Fibroblast of lung (primary cell): ENCODE data around the gene TPRKB.

Experiments used
- EZH2 ChIP-seq: IDR thresholded peaks from 2 replicates; pipeline ENCODE4 v1.5.1; 2012; ENCODE audit warnings: low read length, control low read depth, mild to moderate bottlenecking; ENCODE audit errors: missing control alignments
- TF ChIP-seq, protein P1 (sequence below), 2 donors: IDR thresholded peaks in 1 of 2; conservative IDR thresholded peaks in 1 of 2; 1 replicate in 1 of 2; 2 replicates in 1 of 2; pipeline ENCODE4 v1.5.1; 2011 to 2012; ENCODE audit warnings: low read length in 2 of 2, control low read depth in 1 of 2, inconsistent platforms in 1 of 2, low read depth in 1 of 2, mild to moderate bottlenecking in 1 of 2

DNA sequence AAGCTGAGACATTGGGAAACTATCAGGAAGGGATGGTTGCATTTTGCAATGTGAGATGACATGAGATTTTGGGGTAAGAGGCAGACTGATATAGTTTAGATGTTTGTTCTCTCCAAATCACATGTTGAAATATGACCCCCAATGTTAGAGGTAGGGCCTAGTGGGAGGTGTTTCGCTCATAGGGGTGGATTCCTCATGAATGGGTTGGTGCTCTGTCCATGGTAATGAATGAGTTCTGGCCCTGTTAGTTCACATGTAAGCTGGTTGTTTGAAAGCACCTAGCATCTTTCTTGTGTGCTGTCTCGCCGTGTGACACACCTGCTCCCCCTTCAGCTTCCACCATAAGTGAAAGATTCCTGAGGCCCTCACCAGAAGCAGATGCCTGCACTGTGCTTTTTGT is 37.7 kb downstream of the TPRKB start:
- TF ChIP-seq, protein P1, sequence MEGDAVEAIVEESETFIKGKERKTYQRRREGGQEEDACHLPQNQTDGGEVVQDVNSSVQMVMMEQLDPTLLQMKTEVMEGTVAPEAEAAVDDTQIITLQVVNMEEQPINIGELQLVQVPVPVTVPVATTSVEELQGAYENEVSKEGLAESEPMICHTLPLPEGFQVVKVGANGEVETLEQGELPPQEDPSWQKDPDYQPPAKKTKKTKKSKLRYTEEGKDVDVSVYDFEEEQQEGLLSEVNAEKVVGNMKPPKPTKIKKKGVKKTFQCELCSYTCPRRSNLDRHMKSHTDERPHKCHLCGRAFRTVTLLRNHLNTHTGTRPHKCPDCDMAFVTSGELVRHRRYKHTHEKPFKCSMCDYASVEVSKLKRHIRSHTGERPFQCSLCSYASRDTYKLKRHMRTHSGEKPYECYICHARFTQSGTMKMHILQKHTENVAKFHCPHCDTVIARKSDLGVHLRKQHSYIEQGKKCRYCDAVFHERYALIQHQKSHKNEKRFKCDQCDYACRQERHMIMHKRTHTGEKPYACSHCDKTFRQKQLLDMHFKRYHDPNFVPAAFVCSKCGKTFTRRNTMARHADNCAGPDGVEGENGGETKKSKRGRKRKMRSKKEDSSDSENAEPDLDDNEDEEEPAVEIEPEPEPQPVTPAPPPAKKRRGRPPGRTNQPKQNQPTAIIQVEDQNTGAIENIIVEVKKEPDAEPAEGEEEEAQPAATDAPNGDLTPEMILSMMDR (conservative IDR thresholded peaks at IDR 0.05 in 1 of 2, IDR thresholded peaks at IDR 0.05 in 1 of 2; ENCODE audit: low read depth in 1 of 2, low read length in 2 of 2), result no peak
- no peak for TF ChIP-seq EZH2
